RPMI7951 (cell line): ENCODE results near the gene NEDD4. TPM values are rescaled to one million over a fixed set of nuclear protein-coding genes. Genes with fewer than 3 reads are reported as not detected.

Experiments
- DNase-seq: peaks from one replicate; pipeline ENCODE4 v3.0.0-alpha.2; 2012; ENCODE audit warnings: low read depth
- total RNA-seq: library from RNA; depleted of rRNA; stranded (reverse); fragments of >200 nt; shearing (Covaris generic); gene quantifications from 2 replicates; pipeline ENCODE4 v1.2.3, GENCODE V29; 2014

NEDD4 gene
- total RNA-seq, 1 experiment from 2014 or later, result 32.2 TPM

DNA sequence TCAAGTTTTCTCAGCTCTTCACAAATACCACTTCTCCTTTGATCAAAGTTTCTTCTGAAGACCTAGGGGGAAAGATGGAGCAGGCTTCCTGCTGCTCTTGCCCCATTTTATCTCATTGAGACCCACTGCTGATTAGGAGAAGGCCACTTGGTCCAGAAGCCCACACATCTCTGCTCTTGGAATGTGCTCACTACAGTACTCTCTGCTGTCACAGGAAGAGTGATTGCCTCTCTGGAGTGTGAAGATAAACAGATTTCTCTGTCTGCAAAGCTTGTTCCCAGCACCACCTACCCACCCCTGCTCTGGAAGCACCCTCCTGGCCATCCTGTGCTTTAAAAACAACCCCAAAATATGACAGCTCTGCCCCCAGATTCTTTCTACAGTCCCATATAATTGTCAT is 209.1 kb downstream of the NEDD4 start:
- DNase-seq, result no peak

DNA sequence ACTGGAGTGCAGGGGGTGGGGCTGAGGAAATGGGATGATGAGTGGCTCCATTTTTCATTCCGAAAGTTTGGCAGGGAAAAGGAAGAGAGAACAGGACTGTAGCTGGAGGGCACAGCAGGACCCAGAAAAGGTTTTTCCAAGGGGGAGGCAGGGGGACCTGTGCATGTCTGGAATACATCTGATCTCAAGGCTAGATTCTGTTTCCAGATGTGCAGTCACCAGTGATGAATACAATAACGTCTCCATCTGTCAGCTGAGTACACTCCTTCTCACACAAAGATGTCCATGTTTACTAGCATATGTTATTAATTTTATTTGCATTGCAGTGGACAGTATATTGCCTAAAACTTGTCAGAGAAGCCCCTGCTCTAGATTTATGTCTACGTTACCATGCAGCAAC is 210.5 kb downstream of the NEDD4 start:
- DNase-seq, result peak; percentile 70

DNA sequence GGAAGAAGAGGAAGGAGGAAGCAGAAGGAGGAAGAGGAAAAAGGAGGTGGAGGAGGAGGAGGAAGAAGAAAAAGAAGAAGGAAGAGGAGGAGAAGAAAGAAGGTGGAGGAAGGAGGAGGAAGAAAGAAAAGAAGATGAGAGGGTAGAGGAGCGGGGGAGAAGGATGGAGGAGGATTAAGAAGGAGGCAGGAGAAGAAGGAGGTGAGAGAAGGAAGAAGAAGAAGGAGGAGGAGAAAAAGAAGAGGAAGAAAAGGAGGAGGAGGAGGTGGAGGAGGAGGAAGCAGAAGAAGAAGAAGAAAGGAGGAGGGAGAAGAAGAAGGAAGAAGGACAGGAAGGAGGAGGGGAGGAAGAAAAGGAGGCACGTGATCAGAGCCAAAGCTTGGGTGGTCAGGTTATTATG is 213.1 kb downstream of the NEDD4 start:
- no peak for DNase-seq

DNA sequence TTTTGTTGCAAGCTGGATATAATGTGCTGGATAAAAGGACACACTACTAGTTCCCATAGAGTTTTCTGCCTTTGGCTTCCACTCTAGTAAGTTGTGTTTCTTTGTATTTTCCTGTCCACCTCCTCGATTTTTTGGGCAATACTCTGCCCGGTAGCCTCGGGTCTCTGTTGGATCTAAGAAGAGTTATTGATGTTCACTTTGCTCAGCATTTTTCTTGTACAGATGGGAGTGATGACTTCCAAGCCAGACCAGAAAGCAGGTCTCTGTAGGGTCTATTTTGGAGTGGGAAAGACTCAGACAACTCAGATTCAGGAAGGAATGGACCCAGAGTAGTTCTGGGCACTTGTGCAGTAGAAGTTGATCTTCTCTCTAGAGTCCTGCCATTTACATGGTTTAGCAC is 214.5 kb downstream of the NEDD4 start:
- DNase-seq, result no peak
